WTC11 (cell line): ENCODE data around the gene WDR64. TPM values are rescaled to one million over a fixed set of nuclear protein-coding genes. Genes with fewer than 3 reads are reported as not detected.

Source experiments
- ATAC-seq: fragments of 200-7000 bp; cut with Tn5 transposase; 2 replicates; pipeline ENCODE4 v1.10.0; 2021; ENCODE audit warnings: mild to moderate bottlenecking, moderate library complexity
- CTCF ChIA-PET: fragments of 300-600 bp; sonication (Branson Sonifier 250); formaldehyde crosslinking; loops from one replicate; lab custom pipeline; 2021; ENCODE audit warnings: antibody characterized with exemption; lab: Charles Lee
- POLR2A ChIA-PET: fragments of 350-600 bp; sonication (Branson Sonifier 250); formaldehyde crosslinking; loops from one replicate; lab custom pipeline; 2021; ENCODE audit warnings: antibody characterized with exemption; lab: Charles Lee
- DNase-seq: peaks from one replicate; pipeline ENCODE4 v3.0.0; 2021; ENCODE audit warnings: low spot score
- H3K27ac Mint-ChIP-seq: 2 replicates; pipeline ENCODE4 v1.8.0; 2021; ENCODE audit warnings: mixed read lengths
- H3K27me3 Mint-ChIP-seq: 2 replicates; pipeline ENCODE4 v1.8.0; 2021; ENCODE audit warnings: low read depth, mild to moderate bottlenecking, moderate library complexity, mixed read lengths
- H3K36me3 Mint-ChIP-seq: 2 replicates; pipeline ENCODE4 v1.8.0; 2021; ENCODE audit warnings: mixed read lengths
- H3K4me1 Mint-ChIP-seq: 2 replicates; pipeline ENCODE4 v1.8.0; 2022; ENCODE audit warnings: mixed read lengths
- H3K4me3 Mint-ChIP-seq: 2 replicates; pipeline ENCODE4 v1.8.0; 2021; ENCODE audit warnings: mild to moderate bottlenecking, moderate library complexity, mixed read lengths
- H3K9me3 Mint-ChIP-seq: 2 replicates; pipeline ENCODE4 v1.8.0; 2021; ENCODE audit warnings: mixed read lengths
- AFF4 ChIP-seq: sonication (generic); formaldehyde crosslinking; IDR thresholded peaks from 2 replicates; pipeline ENCODE4 v1.8.1; 2023; ENCODE audit warnings: mild to moderate bottlenecking, missing genetic modification reagents, borderline replicate concordance
- ARID4B ChIP-seq: sonication (generic); formaldehyde crosslinking; IDR thresholded peaks from 2 replicates; pipeline ENCODE4 v1.8.0; 2023; ENCODE audit warnings: missing genetic modification reagents, mild to moderate bottlenecking, borderline replicate concordance
- CDX4 ChIP-seq: fragments of 250-450 bp; sonication (Bioruptor Pico); IDR thresholded peaks from 2 replicates; pipeline ENCODE4 v1.9.0; 2021; ENCODE audit warnings: moderate library complexity, mild to moderate bottlenecking, inconsistent platforms, borderline replicate concordance
- CREB1 ChIP-seq: sonication (generic); formaldehyde crosslinking; IDR thresholded peaks from 2 replicates; pipeline ENCODE4 v1.8.0; 2023; ENCODE audit warnings: mild to moderate bottlenecking, missing genetic modification reagents
- EMX1 ChIP-seq: fragments of 250-450 bp; sonication (Bioruptor Pico); IDR thresholded peaks from 2 replicates; pipeline ENCODE4 v1.8.0; 2021; ENCODE audit warnings: mild to moderate bottlenecking
- FOXJ3 ChIP-seq: sonication (generic); formaldehyde crosslinking; IDR thresholded peaks from 2 replicates; pipeline ENCODE4 v1.9.0; 2021; ENCODE audit warnings: missing genetic modification reagents, mild to moderate bottlenecking, borderline replicate concordance
- FOXK1 ChIP-seq: sonication (generic); formaldehyde crosslinking; IDR thresholded peaks from 2 replicates; pipeline ENCODE4 v1.8.0; 2022; ENCODE audit warnings: mild to moderate bottlenecking, moderate library complexity, missing genetic modification reagents
- FOXP1 ChIP-seq: sonication (generic); formaldehyde crosslinking; IDR thresholded peaks from 2 replicates; pipeline ENCODE4 v1.8.0; 2022; ENCODE audit warnings: missing genetic modification reagents, mild to moderate bottlenecking, moderate library complexity, borderline replicate concordance
- HMGA2 ChIP-seq: fragments of 250-450 bp; sonication (Bioruptor Pico); IDR thresholded peaks from 2 replicates; pipeline ENCODE4 v1.4.0; 2021; ENCODE audit warnings: mild to moderate bottlenecking, moderate library complexity
- MLX ChIP-seq: sonication (generic); formaldehyde crosslinking; IDR thresholded peaks from 2 replicates; pipeline ENCODE4 v1.8.1; 2023; ENCODE audit warnings: mild to moderate bottlenecking, missing genetic modification reagents, moderate library complexity
- NFATC4 ChIP-seq: fragments of 250-450 bp; sonication (Bioruptor Pico); IDR thresholded peaks from 2 replicates; pipeline ENCODE4 v1.9.0; 2021; ENCODE audit warnings: mild to moderate bottlenecking
- NR3C1 ChIP-seq: sonication (generic); formaldehyde crosslinking; conservative IDR thresholded peaks from 2 replicates; pipeline ENCODE4 v1.8.1; 2023; ENCODE audit warnings: low read depth, mild to moderate bottlenecking, missing genetic modification reagents
- PRRX2 ChIP-seq: fragments of 250-450 bp; sonication (Bioruptor Pico); IDR thresholded peaks from 2 replicates; pipeline ENCODE4 v1.8.0; 2021; ENCODE audit warnings: mild to moderate bottlenecking
- SMAD3 ChIP-seq: sonication (generic); formaldehyde crosslinking; IDR thresholded peaks from 2 replicates; pipeline ENCODE4 v1.8.0; 2022; ENCODE audit warnings: missing genetic modification reagents, mild to moderate bottlenecking, borderline replicate concordance
- SMAD4 ChIP-seq: sonication (generic); formaldehyde crosslinking; IDR thresholded peaks from 2 replicates; pipeline ENCODE4 v1.8.0; 2022; ENCODE audit warnings: mild to moderate bottlenecking, missing genetic modification reagents
- SOX15 ChIP-seq: fragments of 250-450 bp; sonication (Bioruptor Pico); IDR thresholded peaks from 2 replicates; pipeline ENCODE4 v1.9.0; 2021; ENCODE audit warnings: mild to moderate bottlenecking
- STAT6 ChIP-seq: sonication (generic); formaldehyde crosslinking; conservative IDR thresholded peaks from 2 replicates; pipeline ENCODE4 v1.8.1; 2023; ENCODE audit warnings: mild to moderate bottlenecking, low read depth, missing genetic modification reagents, moderate library complexity
- ZNF263 ChIP-seq: sonication (generic); formaldehyde crosslinking; IDR thresholded peaks from 2 replicates; pipeline ENCODE4 v1.8.1; 2022; ENCODE audit warnings: low read depth, mild to moderate bottlenecking, moderate library complexity, missing genetic modification reagents
- ZSCAN18 ChIP-seq: fragments of 250-450 bp; sonication (Bioruptor Pico); IDR thresholded peaks from 2 replicates; pipeline ENCODE4 v2.1.2; 2022; ENCODE audit warnings: mild to moderate bottlenecking, moderate library complexity
- total RNA-seq: library from RNA; stranded (reverse); gene quantifications from 3 replicates; pipeline ENCODE4 v1.2.3, GENCODE V29; 2021

WDR64 gene
- total RNA-seq, 1 experiment from 2014 or later = not detected

- TF ChIP-seq AFF4 (CRISPR knock-in tag) (no peak), SMAD4 (CRISPR knock-in tag) (no peak), FOXJ3 (CRISPR knock-in tag) (no peak), NR3C1 (no peak), ZNF263 (no peak), SMAD3 (CRISPR knock-in tag) (no peak), FOXK1 (CRISPR knock-in tag) (no peak), CDX4 (CRISPR knock-in tag) (no peak)
These were observed 9.5 kb upstream of the WDR64 start (continued) for GRCh38 chr1:241642593-241642944.

GRCh38 chr1:241644259-241644658, 7.8 kb upstream of the WDR64 start:
- CTCF ChIA-PET = interaction anchor here (1.6 kb wide), 1 partner anchor 33 kb away, joined by 4 read pairs; no protein-coding TSS in a partner anchor
- H3K27ac Mint-ChIP-seq = no peak overlapping the region
- POLR2A ChIA-PET = no interaction called here
- no peak for ATAC-seq
- DNase-seq = no peak
- peaks cover 25% of the 10 kb centered on the region for H3K9me3 Mint-ChIP-seq
- H3K27me3 Mint-ChIP-seq = peaks cover 18% of the 10 kb centered on the region
- H3K4me1 Mint-ChIP-seq = peaks cover 18% of the 10 kb centered on the region
- H3K4me3 Mint-ChIP-seq = no peak overlapping the region
- peaks cover 25% of the 10 kb centered on the region for H3K36me3 Mint-ChIP-seq
- TF ChIP-seq PRRX2 (CRISPR knock-in tag) (no peak), AFF4 (CRISPR knock-in tag) (no peak), ZSCAN18 (CRISPR knock-in tag) (no peak), CREB1 (CRISPR knock-in tag) (no peak), ARID4B (no peak), SMAD3 (CRISPR knock-in tag) (no peak), SOX15 (no peak), HMGA2 (no peak), FOXP1 (no peak), SMAD4 (CRISPR knock-in tag) (no peak), STAT6 (CRISPR knock-in tag) (no peak), MLX (CRISPR knock-in tag) (no peak), EMX1 (CRISPR knock-in tag) (no peak), NFATC4 (CRISPR knock-in tag) (no peak)
